Activated T-cell treated with anti-CD3 and anti-CD28 coated beads, Interleukin-2, amount 50 U/mL, for 24 hours (primary cell): Measurements from ENCODE around the gene STAG1.
"Not testable (repeated sequence)": the region's sequence is repeated elsewhere in the genome, so short reads cannot be mapped to it uniquely, and the experiment has no call there.

Source experiments
- DNase-seq: peaks from one replicate; pipeline ENCODE4 v3.0.0-alpha.2; 2020
- H3K27ac Mint-ChIP-seq: 2 replicates; pipeline ENCODE4 v1.8.0; 2020; ENCODE audit warnings: mild to moderate bottlenecking, mixed read lengths
- H3K27me3 Mint-ChIP-seq: 2 replicates; pipeline ENCODE4 v1.8.0; 2020; ENCODE audit warnings: mixed read lengths
- H3K36me3 Mint-ChIP-seq: 2 replicates; pipeline ENCODE4 v1.8.0; 2020; ENCODE audit warnings: low read depth, mixed read lengths
- H3K4me1 Mint-ChIP-seq: 2 replicates; pipeline ENCODE4 v1.8.0; 2020; ENCODE audit warnings: low read depth, mixed read lengths
- H3K4me3 Mint-ChIP-seq: 2 replicates; pipeline ENCODE4 v1.8.0; 2020; ENCODE audit warnings: mild to moderate bottlenecking, moderate library complexity, mixed read lengths
- H3K9me3 Mint-ChIP-seq: 2 replicates; pipeline ENCODE4 v1.8.0; 2020; ENCODE audit warnings: mixed read lengths

The STAG1 gene

DNA sequence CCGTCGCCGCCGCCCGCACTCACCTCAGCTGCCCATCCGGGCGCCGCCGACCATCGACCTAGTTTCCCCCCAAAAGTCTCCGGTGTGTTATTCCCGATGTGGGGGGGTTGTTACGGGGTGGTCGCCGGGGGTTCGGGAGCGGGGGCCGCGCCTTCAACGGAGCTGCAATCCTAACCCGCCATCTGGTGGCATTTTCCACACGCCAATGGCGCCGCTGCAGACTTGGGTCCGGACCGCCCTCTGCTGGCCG lies at the start of gene STAG1:
Gene STAG1 (minus strand): TSS at position 207 of the 250 bp plus-strand sequence. CDS start 121,480 bp downstream, outside the sequence.
- Mint-ChIP-seq H3K4me3 (peak within 1 kb of the TSS; percentile 87), H3K36me3 (peaks cover 28% of the 10 kb centered on the region), H3K4me1 (peaks cover 44% of the 10 kb centered on the region), H3K27ac (peak within 1 kb of the TSS; percentile 99), H3K27me3 (no peaks in the 10 kb centered on the region), H3K9me3 (no peaks in the 10 kb centered on the region)
- no peak for DNase-seq

DNA sequence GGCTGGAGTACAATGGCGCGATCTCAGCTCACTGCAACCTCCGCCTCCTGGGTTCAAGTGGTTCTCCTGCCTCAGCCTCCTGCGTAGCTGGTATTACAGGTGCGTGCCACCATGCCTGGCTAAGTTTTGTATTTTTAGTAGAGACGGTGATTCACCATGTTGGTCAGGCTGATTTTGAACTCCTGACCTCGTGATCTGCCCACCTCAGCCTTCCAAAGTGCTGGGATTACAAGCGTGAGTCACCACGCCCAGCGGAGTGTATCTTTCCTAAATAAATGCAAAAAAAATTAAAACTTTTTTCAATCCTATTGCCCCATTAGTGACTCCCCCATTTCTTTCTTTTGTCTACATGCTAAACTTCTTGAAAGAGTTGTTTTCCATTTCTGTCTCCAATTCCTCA lies 49.0 kb upstream of the STAG1 start:
- not testable (repeated sequence) for H3K9me3 Mint-ChIP-seq, H3K4me1 Mint-ChIP-seq, H3K36me3 Mint-ChIP-seq, H3K27me3 Mint-ChIP-seq, H3K4me3 Mint-ChIP-seq, H3K27ac Mint-ChIP-seq, DNase-seq

DNA sequence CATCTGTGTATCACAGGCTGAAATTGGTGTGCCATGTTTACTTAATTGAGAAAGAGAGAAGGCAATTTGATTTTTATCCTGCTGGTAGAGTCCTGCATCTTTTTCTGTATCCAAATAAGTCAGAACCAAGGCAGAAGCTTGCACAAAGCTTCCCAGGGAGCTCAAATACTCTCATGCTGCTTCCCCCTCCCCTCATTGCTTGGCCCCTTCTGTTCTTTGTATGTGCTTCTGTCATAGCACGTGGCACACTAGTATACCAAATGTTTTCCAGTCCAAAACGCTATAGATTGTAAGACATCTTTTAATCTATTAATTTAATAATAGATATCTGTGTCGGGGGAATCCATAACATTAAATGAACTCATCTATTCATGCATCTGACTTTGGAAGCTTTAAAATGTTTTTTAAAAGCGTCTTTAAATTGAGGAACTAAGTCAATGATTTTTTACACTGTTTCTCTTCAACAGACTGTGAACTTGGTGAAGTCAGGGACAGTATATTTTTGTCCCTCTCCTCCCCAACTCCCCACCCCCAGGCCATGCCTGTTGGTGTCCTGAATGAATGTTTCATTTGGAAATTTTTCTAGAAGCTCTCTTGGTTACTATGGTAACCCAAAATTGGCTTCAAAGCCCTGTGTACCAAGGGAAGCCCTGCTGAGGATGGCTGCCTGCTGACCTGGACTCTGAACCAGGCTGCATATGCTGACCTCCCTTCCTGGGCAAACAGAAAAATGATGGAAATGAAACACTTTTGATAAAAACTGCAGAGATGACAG lies 40.6 kb upstream of the STAG1 start:
- H3K36me3 Mint-ChIP-seq, result no peaks in the 10 kb centered on the region
- H3K27ac Mint-ChIP-seq, result no peak overlapping the region
- no peaks in the 10 kb centered on the region for H3K4me1 Mint-ChIP-seq
- H3K4me3 Mint-ChIP-seq, result no peak overlapping the region
- no peak for DNase-seq
- H3K27me3 Mint-ChIP-seq, result peaks cover 3% of the 10 kb centered on the region
- no peaks in the 10 kb centered on the region for H3K9me3 Mint-ChIP-seq

DNA sequence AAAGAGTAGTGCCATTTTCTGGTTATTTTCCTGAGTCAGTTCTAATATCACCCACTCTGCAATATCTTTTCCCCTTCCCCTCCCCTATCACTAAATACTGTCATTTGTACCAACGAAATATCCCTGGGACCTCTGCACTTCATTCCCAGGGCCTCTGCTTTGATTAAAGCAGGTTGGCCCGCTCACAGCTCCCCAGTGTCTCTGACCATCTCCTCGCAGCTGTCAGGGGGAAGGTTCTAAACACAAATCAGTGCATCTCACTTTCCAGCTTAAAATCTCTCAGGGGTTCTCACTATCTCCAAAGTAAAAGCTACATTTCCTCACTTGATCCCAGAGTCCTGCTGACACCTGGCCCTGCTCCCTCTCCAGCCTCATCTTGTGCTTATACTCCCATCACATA lies 38.6 kb upstream of the STAG1 start:
- Mint-ChIP-seq H3K9me3 (no peaks in the 10 kb centered on the region), H3K36me3 (no peaks in the 10 kb centered on the region), H3K4me1 (peaks cover 15% of the 10 kb centered on the region), H3K27me3 (peaks cover 3% of the 10 kb centered on the region), H3K4me3 (no peak overlapping the region), H3K27ac (no peak overlapping the region)
- no peak for DNase-seq

DNA sequence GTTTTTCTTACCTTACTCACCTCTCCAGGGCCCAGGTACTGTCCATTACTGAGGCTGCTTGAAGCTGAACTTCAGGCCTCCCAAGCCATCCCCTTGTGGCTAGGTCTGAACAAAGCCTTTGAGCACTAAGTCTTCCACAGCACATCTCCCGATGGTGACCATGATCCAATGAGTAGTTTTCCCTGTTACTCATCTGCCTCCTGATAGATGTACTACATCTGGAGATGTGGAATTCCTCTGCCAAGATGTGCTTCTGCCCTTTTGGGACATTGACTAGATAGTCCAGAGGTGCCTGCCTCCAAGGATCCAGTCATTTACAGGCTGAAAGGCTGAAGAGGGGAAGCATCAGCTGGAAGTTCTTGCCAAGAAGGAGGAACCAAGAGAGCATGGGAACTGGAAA lies 37.8 kb upstream of the STAG1 start:
- Mint-ChIP-seq H3K36me3 (no peaks in the 10 kb centered on the region), H3K4me3 (no peak overlapping the region), H3K9me3 (no peaks in the 10 kb centered on the region), H3K27me3 (peaks cover 3% of the 10 kb centered on the region), H3K4me1 (peaks cover 15% of the 10 kb centered on the region), H3K27ac (no peak overlapping the region)
- DNase-seq, result no peak

DNA sequence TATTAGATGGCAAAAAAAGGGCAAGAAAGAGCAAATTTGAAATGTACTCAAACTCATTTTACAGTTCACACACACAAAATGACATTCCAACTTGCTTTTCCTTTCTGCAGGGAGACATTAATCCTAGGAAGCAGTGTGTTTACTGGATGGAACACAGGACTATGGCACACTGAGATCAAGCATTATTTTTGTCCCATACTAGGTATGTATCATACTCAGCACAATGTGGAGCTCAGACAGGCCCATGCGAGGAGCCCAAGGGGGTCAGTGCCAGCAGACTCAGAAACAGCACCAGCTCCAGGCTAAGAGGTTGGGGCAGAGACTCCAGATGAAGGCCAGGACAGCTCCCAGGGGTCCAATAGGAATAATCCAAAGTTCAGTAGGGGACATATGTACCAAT lies 36.0 kb upstream of the STAG1 start:
- no peaks in the 10 kb centered on the region for H3K9me3 Mint-ChIP-seq
- H3K4me3 Mint-ChIP-seq, result no peak overlapping the region
- no peaks in the 10 kb centered on the region for H3K27me3 Mint-ChIP-seq
- H3K4me1 Mint-ChIP-seq, result peaks cover 15% of the 10 kb centered on the region
- no peak for DNase-seq
- H3K36me3 Mint-ChIP-seq, result no peaks in the 10 kb centered on the region
- H3K27ac Mint-ChIP-seq, result no peak overlapping the region

DNA sequence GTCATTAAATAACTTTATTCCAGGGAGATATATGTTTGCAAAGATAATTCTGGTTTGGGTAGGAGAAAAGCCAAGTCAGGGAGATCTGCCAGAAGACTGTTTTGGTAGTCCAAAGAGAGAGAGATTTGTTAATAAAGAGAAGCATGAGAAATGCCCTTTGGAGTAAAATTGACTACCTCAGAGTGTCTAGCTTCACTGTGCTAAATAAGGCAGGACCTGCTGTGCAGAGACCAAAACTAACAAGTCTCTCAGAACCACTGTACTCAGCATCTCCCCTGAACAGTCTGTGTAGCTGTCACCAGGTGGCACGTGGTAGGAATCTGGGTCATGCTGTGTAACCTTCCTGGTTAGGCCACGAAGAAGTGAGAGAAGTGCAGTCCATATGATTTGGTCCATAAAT lies 35.2 kb upstream of the STAG1 start:
- no peak overlapping the region for H3K4me3 Mint-ChIP-seq
- H3K9me3 Mint-ChIP-seq, result no peaks in the 10 kb centered on the region
- DNase-seq, result no peak
- no peaks in the 10 kb centered on the region for H3K36me3 Mint-ChIP-seq
- peaks cover 15% of the 10 kb centered on the region for H3K4me1 Mint-ChIP-seq
- peak overlapping the region; percentile 75 for H3K27ac Mint-ChIP-seq
- no peaks in the 10 kb centered on the region for H3K27me3 Mint-ChIP-seq

DNA sequence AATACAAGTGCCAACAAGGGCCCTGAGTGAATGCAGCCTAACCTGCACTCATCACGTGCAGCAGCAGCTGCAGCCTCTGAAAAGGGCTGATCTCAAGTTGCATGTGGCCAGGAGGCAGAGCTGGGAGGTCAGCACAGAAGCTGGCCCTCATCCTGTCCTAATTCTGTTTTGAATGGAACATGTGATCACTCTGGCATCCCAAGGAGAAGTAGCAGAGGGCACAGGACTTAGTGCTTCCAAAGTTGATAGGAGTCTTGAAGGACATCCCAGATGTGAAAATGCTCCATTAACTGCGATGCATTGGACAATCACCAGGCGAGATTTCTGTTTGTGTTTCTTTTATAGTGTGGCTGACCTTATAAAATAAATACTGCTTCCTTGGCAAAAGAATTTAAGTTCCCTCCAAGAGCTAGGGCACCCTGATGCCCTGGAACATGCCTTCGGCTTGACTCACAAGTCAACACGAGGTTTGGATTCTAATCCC lies 31.6 kb upstream of the STAG1 start:
- no peaks in the 10 kb centered on the region for H3K36me3 Mint-ChIP-seq
- no peak overlapping the region for H3K27ac Mint-ChIP-seq
- peaks cover 15% of the 10 kb centered on the region for H3K4me1 Mint-ChIP-seq
- DNase-seq, result no peak
- no peaks in the 10 kb centered on the region for H3K27me3 Mint-ChIP-seq
- no peaks in the 10 kb centered on the region for H3K9me3 Mint-ChIP-seq
- no peak overlapping the region for H3K4me3 Mint-ChIP-seq

DNA sequence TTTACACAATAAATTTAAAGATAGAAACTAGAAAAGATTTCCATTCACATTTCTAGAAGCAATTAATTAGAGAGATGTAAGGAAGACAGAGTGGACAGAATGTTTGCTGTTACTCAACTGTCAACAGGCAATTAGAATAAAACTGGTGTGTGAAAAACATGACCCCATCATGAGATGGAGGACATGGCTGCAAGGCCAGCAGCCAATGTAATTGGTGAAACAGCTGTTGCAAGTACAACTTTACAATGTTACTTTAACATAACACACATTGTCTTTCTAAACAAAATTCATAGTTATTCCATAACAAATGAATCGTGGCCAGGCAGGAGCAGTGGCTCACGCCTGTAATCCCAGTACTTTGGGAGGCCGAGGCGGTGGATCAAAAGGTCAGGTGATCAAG lies 28.6 kb upstream of the STAG1 start:
- no peak for DNase-seq

DNA sequence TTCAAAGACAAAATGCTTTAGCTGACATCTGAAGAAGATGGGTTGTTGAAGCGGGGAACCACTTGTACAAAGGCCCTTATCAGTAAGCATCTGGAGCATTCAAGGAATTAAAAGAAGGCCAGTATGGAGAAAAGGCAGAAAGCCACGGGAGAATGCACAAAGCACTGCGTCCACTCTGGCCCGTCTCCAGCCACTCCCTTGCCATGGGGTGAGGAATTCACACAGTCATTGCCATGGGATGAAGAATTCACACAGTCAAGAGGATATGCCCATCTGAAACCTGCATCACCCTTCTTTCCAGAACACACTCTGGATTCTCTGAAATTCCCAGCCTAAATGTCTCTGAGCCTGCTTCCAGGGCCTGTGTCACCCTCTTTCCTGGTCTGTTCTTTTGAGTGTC lies 26.7 kb upstream of the STAG1 start:
- DNase-seq, result no peak
- H3K27ac Mint-ChIP-seq, result no peak overlapping the region
- H3K27me3 Mint-ChIP-seq, result no peaks in the 10 kb centered on the region
- H3K9me3 Mint-ChIP-seq, result no peaks in the 10 kb centered on the region
- no peaks in the 10 kb centered on the region for H3K36me3 Mint-ChIP-seq
- no peak overlapping the region for H3K4me3 Mint-ChIP-seq
- H3K4me1 Mint-ChIP-seq, result no peaks in the 10 kb centered on the region

More for the DNA sequence above, 28.6 kb upstream of the STAG1 start:
- Mint-ChIP-seq H3K4me3 (no peak overlapping the region), H3K27ac (no peak overlapping the region), H3K27me3 (no peaks in the 10 kb centered on the region), H3K36me3 (no peaks in the 10 kb centered on the region), H3K4me1 (no peaks in the 10 kb centered on the region), H3K9me3 (no peaks in the 10 kb centered on the region)

DNA sequence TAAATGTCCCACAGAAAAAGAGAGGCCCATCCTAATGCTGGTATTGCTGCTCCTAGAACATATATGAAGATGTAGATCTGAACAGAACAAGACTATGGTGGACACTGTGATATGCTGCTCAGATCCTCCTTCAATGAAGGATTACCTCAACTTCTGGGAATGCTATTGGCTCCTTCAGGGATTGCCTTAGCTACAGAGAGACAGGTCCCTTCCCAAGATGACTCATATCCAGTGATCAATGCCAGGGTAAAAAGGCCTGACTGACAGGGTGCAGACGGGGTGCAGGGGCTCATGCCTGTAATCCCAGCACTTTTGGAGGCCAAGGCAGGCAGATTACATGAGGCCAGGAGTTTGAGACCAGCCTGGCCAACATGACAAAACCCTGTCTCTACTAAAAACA lies 20.5 kb upstream of the STAG1 start:
- H3K27ac Mint-ChIP-seq, result no peak overlapping the region

DNA sequence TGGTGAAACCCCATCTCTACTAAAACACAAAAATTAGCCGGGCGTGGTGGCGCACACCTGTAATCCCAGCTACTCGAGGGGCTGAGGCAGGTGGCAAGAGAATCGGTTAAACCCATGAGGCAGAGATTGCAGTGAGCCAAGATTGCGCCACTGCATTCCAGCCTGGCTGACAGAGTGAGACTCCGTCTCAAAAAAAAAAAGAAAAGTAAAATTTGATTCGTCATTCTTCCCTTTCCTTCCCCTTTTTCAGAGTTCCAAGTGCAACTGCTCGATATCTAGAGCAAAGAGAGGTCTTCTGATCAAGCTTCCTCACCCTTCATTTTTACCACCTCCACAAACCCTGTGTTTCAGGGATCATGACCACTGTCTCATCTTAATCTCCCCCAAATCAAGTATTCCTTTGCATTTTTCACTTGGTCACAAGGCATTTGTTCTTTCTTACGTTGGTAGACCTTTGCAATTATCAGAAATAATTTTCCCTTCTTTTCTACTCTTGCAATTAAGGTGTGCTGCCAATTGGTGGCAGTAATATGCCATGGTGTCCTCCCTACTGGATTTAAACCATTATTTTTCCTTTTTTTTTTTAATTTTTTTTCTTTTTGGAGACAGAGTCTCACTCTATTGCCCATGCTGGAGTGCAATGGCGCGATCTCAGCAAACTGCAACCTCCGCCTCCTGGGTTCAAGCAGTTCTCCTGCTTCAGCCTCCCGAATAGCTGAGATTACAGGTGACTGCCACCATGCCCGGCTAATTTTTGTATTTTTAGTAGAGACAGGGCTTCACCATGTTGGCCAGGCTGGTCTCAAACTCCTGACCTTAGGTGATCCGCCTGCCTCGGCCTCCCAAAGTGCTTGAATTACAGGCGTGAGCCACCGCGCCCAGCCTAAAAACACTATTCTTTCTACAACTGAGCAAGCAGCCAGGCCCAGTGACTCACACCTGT lies 6.3 kb upstream of the STAG1 start:
- not testable (repeated sequence) for H3K36me3 Mint-ChIP-seq, DNase-seq, H3K27me3 Mint-ChIP-seq, H3K27ac Mint-ChIP-seq, H3K4me3 Mint-ChIP-seq
- H3K9me3 Mint-ChIP-seq, result peaks cover 12% of the 10 kb centered on the region
- H3K4me1 Mint-ChIP-seq, result peaks cover 14% of the 10 kb centered on the region

More for the DNA sequence above, 20.5 kb upstream of the STAG1 start:
- DNase-seq, result no peak
- Mint-ChIP-seq H3K27me3 (no peaks in the 10 kb centered on the region), H3K36me3 (no peaks in the 10 kb centered on the region), H3K9me3 (no peaks in the 10 kb centered on the region), H3K4me3 (no peak overlapping the region), H3K4me1 (no peaks in the 10 kb centered on the region)

DNA sequence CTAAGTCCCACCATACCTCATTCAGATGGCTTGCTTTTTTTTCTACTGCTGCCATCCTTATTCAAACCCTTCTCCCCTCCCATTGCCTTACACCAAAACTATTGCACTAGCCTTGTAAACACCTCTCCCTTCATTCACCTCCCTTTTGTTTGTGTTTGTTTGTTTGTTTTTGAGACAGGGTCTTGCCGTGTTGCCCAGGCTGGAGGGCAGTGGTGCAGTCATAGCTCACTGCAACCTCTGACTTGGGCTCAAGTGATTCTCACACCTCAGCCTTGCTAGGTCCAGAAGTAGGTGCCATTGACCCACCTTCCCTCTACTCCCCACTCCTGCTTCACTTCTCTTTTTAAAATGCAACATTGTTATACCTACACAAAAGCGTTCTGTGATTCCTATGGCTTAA lies 3.0 kb upstream of the STAG1 start:
- Mint-ChIP-seq H3K36me3 (peaks cover 21% of the 10 kb centered on the region), H3K4me1 (peaks cover 25% of the 10 kb centered on the region), H3K27me3 (no peaks in the 10 kb centered on the region), H3K9me3 (no peaks in the 10 kb centered on the region), H3K4me3 (no peak overlapping the region), H3K27ac (peak overlapping the region; percentile 9)
- DNase-seq, result no peak

DNA sequence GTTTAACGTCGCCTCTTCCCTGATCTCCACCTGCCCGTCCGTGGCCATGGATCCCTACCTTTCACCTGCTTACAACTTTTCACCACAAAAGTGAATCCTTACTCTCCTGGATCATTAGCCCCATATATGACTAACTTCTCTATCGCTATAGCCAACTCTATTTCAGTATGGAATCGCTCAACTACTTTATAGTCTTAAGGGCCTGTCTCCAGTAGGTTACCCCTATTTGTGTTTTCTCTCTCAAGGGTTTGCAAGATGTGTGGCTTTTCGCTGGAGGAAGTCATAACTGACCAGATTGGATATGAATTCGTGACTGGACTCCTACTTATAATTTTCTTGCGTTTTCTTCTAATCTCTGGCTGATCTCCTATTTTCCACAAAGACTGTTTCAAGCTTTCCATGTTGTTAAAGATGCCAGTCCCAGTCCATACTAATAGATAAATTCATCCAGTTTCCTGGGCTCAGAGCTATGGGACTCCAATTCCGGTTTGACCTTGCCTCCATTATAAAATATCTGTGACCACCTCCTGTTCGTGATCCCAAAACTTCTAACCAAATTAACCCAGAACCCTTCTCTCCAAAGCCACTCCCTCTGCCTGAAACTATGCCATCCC lies 1.3 kb upstream of the STAG1 start:
- H3K9me3 Mint-ChIP-seq, result no peaks in the 10 kb centered on the region
- peaks cover 41% of the 10 kb centered on the region for H3K4me1 Mint-ChIP-seq
- H3K27me3 Mint-ChIP-seq, result no peaks in the 10 kb centered on the region
- DNase-seq, result no peak
- H3K4me3 Mint-ChIP-seq, result peak overlapping the region; percentile 87
- H3K36me3 Mint-ChIP-seq, result peaks cover 28% of the 10 kb centered on the region
- H3K27ac Mint-ChIP-seq, result peak overlapping the region; percentile 99
